Naive B cell (primary cell): ENCODE results near the gene FKBP5. TPM values are rescaled to one million over a fixed set of nuclear protein-coding genes. Genes with fewer than 3 reads are reported as not detected.
A peak's percentile ranks its signal among the peaks of the same experiment; 100 is the strongest.
"Not testable (repeated sequence)": the region's sequence is repeated elsewhere in the genome, so short reads cannot be mapped to it uniquely, and the experiment has no call there.

Source experiments
- ATAC-seq, 2 donors: fragments of 150-1000 bp; cut with Tn5 transposase; 2 replicates each; pipeline ENCODE4 v1.10.0; 2021; ENCODE audit warnings: low read depth in 2 of 2, mild to moderate bottlenecking in 2 of 2, moderate library complexity in 2 of 2
- DNase-seq: peaks from one replicate; pipeline ENCODE4 v3.0.0; 2022
- H3K27ac Mint-ChIP-seq, 6 donors: one replicate each; pipeline ENCODE4 v1.8.0; 2020 to 2022; ENCODE audit warnings: mild to moderate bottlenecking in 6 of 6, mixed read lengths in 6 of 6, moderate library complexity in 5 of 6, inconsistent platforms in 2 of 6
- H3K27me3 Mint-ChIP-seq, 3 donors: one replicate each; pipeline ENCODE4 v1.8.0; 2021 to 2022; ENCODE audit warnings: mixed read lengths in 3 of 3, mild to moderate bottlenecking in 1 of 3
- H3K36me3 Mint-ChIP-seq, 2 donors: one replicate each; pipeline ENCODE4 v1.8.0; 2020 to 2022; ENCODE audit warnings: mixed read lengths in 2 of 2, inconsistent platforms in 1 of 2, mild to moderate bottlenecking in 1 of 2
- H3K4me1 Mint-ChIP-seq, 3 donors: one replicate each; pipeline ENCODE4 v1.8.0; 2020 to 2022; ENCODE audit warnings: mixed read lengths in 3 of 3, inconsistent platforms in 1 of 3, mild to moderate bottlenecking in 1 of 3, moderate library complexity in 1 of 3
- H3K4me3 Mint-ChIP-seq, 8 donors: one replicate each; pipeline ENCODE4 v1.8.0; 2020 to 2022; ENCODE audit warnings: mild to moderate bottlenecking in 8 of 8, mixed read lengths in 8 of 8, moderate library complexity in 8 of 8, inconsistent platforms in 2 of 8
- H3K9me3 Mint-ChIP-seq, 7 donors: one replicate each; pipeline ENCODE4 v1.8.0; 2020 to 2022; ENCODE audit warnings: mixed read lengths in 7 of 7, mild to moderate bottlenecking in 5 of 7, inconsistent platforms in 2 of 7, moderate library complexity in 1 of 7
- polyA plus RNA-seq, 6 donors: library from polyadenylated mRNA; unstranded; fragments of 300-500 nt; fragmentation: Illumina TruSeq; gene quantifications; one replicate each; pipeline ENCODE4 v1.2.3, GENCODE V29; 2021; ENCODE audit warnings: low read depth in 6 of 6

The FKBP5 gene
- polyA plus RNA-seq, 6 donors from 2014 or later, result 6.7 to 80.8 (median 15.1) TPM

DNA sequence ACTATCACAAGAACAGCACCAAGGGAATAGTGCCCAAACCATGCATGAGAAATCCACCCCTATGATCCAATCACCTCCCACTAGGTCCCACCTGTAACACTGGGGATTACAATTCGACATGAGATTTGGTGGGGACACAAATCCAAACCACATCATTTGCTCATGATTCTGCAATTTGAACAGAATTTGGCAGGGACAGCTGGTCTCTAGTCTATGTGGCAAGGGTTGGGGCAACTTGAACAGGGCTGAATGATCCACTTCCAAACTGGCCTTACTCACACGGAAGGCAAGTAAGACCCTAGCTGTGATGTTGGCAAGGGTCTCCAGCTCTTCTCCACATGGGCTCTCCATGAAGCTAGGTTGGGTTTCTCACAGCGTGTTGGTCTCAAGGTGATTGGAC is 10.1 kb upstream of the FKBP5 start:
- H3K9me3 Mint-ChIP-seq, result peaks cover 0 to 5% (median 0%) of the 10 kb centered on the region in 7 donors
- ATAC-seq, result no peak
- H3K27ac Mint-ChIP-seq, result no peak overlapping the region

DNA sequence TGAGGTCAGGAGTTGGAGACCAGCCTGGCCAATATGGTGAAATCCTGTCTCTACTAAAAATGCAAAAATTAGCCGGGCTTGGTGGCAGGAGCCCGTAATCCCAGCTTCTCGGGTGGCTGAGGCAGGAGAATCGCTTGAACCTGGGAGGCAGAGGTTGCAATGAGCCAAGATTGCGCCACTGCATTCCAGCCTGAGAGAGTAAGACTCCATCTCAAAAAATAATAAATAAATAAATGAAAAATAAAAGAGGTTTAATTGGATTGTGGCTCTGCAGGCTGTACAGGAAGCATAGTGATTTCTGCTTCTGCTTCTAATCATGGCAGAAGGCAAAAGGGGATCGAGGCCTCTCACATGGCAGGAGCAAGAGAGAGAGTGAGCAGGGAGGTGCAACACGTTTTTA is 9.7 kb upstream of the FKBP5 start:
- ATAC-seq, DNase-seq, H3K27ac Mint-ChIP-seq, H3K4me1 Mint-ChIP-seq, H3K4me3 Mint-ChIP-seq, H3K36me3 Mint-ChIP-seq, H3K27me3 Mint-ChIP-seq, H3K9me3 Mint-ChIP-seq: not testable (repeated sequence)

More for the DNA sequence above, 10.1 kb upstream of the FKBP5 start:
- no peak for DNase-seq
- H3K4me1 Mint-ChIP-seq, result no peaks in the 10 kb centered on the region
- no peak overlapping the region for H3K4me3 Mint-ChIP-seq
- no peaks in the 10 kb centered on the region for H3K27me3 Mint-ChIP-seq
- H3K36me3 Mint-ChIP-seq, result no peaks in the 10 kb centered on the region

DNA sequence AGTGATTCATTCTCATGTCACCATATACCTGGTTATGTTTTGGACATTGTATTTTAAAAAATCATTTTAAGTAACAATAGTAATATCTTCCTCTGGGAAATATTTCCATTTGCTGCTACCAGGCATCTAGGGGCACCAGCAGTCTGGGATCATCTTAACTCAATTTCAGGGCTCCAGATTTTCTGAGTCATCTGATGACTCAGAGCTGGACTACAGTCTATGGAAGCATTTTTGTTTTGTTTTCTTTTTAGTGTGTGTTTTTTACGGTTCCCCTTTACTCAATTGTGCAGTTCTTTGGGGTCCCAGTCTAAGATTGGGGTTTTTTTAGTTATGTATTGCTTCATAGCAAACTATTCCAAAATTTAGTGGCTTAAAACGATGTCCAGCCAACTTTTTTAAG is 5.7 kb upstream of the FKBP5 start:
- Mint-ChIP-seq H3K4me1 (peaks cover 0 to 4% (median 3%) of the 10 kb centered on the region in 3 donors), H3K4me3 (no peak overlapping the region), H3K9me3 (no peaks in the 10 kb centered on the region), H3K36me3 (no peaks in the 10 kb centered on the region), H3K27me3 (no peaks in the 10 kb centered on the region), H3K27ac (no peak overlapping the region)
- no peak for DNase-seq
- no peak for ATAC-seq

DNA sequence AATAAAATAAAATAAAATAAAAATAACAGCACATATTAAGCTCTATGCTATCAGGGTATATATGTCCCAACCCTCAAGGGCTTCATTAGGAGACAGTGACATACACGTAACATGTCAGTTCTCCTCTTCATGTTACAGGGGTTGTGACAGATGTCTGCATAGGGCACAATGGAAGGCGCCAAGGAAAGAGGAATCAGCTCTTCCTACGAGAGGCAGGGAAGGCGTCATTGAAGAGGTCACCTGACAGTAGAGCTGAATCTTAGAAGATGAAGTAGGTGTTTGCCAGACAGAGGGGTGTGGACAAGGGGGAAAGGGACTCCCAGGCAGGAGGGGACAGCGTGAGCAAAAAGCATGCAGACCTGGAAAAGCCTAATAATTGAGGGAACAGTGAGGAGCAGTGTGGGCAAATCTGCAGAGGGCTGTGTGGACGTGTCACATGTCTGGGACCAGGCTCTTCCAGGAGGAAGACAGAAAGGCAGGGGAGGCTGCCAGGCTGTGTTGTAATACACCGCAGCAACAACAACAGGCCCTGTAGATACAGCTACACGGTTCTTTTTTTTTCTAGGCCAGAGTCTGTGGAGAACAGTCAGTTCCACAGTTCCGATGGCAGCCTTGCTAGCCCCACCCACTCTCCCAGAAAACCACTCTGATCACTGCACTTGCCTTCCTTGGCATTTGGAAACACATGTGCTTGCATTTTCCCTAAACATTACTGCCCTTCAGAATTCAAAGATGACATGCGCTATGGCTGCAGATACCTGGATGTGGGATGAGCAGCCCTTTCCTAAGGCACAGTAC is 2.5 kb upstream of the FKBP5 start:
- no peak for ATAC-seq
- Mint-ChIP-seq H3K4me1 (peaks cover 17 to 19% (median 18%) of the 10 kb centered on the region in 3 donors), H3K27me3 (no peaks in the 10 kb centered on the region), H3K4me3 (peak overlapping the region in 1 of 8 donors; percentile 54), H3K9me3 (no peaks in the 10 kb centered on the region), H3K36me3 (no peaks in the 10 kb centered on the region), H3K27ac (no peak overlapping the region)
- no peak for DNase-seq

DNA sequence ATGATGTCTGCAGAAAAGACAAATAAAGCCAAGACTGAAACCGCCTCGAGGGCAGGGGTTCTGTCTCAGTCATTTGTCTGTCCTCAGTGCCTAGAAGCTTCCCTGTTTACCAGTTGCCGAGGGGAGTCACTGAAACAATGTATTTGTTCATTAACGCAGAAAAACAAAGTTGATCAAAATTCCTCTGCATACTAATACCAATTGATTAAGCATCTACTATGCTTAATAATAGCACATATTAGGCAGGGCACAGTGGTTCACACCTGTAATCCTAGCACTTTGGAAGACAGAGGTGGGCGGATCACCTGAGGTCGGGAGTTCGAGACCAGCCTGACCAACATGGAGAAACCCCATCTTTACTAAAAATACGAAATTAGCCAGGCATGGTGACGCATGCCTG is 1.8 kb upstream of the FKBP5 start:
- Mint-ChIP-seq H3K27ac (no peak overlapping the region), H3K36me3 (no peaks in the 10 kb centered on the region), H3K4me3 (peak overlapping the region in 1 of 8 donors; percentile 79), H3K4me1 (peaks cover 17 to 19% (median 18%) of the 10 kb centered on the region in 3 donors), H3K9me3 (no peaks in the 10 kb centered on the region), H3K27me3 (no peaks in the 10 kb centered on the region)
- no peak for DNase-seq
- ATAC-seq, result no peak

DNA sequence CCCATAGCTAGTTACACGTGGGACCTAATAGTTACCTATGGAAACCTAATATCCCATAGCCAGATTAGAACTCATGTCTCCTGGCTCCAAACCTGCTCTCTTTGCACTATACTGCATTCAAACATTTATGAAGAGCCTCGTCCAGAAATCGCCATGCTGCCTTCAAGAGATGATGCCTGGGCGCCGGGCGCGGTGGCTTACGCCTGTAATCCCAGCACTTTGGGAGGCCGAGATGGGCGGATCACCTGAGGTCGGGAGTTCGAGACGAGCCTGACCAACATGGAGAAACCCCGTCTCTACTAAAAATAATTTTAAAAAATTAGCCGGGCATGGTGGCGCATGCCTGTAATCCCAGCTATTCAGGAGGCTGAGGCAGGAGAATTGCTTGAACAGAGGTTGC is 1.3 kb upstream of the FKBP5 start:
- DNase-seq, H3K27ac Mint-ChIP-seq, H3K9me3 Mint-ChIP-seq, H3K27me3 Mint-ChIP-seq, H3K36me3 Mint-ChIP-seq, ATAC-seq: not testable (repeated sequence)
- peak overlapping the region in 2 of 8 donors; percentile 29 to 79 for H3K4me3 Mint-ChIP-seq
- H3K4me1 Mint-ChIP-seq, result peaks cover 17 to 19% (median 18%) of the 10 kb centered on the region in 3 donors

DNA sequence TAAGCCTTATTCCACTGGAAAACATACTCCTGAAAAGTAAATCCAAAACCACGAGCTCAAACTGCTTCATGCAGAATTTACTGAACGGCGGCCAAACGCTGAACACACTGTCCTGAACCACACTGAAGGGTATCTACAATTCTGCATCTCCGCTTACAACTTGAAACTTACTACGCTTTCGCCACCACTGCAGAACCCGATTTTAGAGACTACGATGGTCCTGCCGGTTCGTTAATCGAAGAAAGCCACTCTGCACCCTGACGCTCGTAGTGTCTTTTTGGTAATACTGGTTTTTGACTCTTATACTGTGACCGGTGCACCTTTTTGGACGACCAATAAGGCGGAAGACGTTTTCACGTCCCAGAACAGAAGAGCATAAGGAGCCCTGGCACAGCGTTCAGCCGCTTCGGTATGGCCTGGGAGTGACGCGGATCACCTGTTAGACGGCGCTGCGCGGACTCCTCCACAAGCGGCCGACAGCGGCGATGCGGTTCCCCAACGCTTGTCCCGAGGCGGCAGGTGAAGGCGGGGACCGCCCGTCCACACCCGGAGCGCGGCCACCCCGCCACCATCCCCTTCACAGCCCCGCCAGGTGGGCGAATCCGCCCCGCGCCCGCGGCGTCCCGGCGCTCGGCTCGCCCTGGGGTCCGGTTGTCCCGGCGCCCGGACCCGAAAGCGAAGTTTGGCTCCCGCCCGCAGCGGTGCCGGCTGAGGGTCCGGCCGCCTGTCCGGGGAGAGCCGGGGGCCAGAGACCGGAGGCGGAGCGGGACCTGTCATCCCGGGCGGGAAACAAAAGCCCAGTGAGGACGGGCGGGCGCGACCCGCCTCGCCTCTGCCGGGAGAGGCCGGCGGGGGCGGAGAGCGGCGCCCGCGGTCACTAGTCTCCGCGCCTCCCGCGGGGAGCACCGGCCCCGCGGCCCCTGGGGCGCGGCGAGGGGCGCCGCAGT is 784 bp downstream of the FKBP5 start:
- no peaks in the 10 kb centered on the region for H3K27me3 Mint-ChIP-seq
- peak overlapping the region; percentile 65 to 89 (median 76) for H3K27ac Mint-ChIP-seq
- DNase-seq, result peak; percentile 48
- peak; percentile 52 to 57 for ATAC-seq
- H3K4me1 Mint-ChIP-seq, result peaks cover 17 to 19% (median 18%) of the 10 kb centered on the region in 3 donors
- H3K4me3 Mint-ChIP-seq, result peak overlapping the region; percentile 84 to 98 (median 95)
- no peaks in the 10 kb centered on the region for H3K9me3 Mint-ChIP-seq
- H3K36me3 Mint-ChIP-seq, result no peaks in the 10 kb centered on the region

DNA sequence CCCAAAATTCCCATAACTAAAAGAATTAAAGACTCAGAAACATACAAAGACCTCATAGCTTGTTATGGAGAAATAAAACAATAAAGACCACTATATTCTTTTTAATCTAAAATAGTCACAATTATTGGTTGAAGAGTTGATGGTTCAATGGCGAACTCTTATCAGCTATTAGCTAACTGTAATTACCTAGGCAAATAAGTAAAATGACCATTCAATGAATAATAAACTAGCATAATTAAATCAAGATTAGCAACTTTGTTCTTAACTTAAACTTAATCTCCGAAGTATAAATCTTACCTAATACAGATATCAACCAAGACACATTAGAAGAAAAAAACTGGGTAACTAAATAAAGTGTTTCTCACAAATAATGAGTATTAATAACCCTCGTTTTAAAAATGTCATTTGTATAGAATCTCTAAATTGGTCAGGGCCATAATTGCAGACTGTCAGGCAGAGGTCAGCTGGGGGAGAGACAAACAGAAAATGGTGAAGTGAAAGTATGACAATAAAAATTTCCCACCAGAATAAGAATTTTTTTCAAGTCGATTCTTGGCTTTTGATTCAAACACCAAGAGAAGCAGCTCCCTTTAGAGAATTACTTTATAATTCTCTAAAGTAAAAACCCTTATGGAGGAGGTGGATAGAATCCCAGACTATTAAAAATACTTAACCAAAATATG is 1.7 kb downstream of the FKBP5 start:
- peak; percentile 27 for DNase-seq
- ATAC-seq, result no peak
- Mint-ChIP-seq H3K27ac (peak overlapping the region in 2 of 6 donors; percentile 15 to 76), H3K4me3 (peak overlapping the region; percentile 84 to 98 (median 95)), H3K4me1 (peaks cover 17 to 21% (median 18%) of the 10 kb centered on the region in 3 donors), H3K9me3 (no peaks in the 10 kb centered on the region), H3K27me3 (no peaks in the 10 kb centered on the region), H3K36me3 (no peaks in the 10 kb centered on the region)

DNA sequence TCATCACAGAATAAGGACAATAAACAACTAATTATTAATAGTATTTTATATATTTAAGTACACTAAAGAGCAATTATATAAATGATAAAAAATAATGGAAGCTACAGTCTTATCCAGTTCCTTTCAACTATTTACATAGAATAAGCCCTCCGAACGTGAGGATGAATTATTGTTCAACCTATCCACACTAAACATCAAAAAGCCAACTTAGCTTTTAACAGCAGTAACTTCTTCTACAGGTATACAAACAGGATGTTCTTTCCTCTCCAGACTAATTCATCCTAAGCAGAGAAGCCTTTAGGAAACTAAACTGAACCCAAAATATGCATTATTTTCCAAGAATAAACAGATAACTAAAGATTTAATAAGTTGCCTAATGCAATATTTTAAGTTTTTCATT is 2.3 kb downstream of the FKBP5 start:
- DNase-seq, result no peak
- ATAC-seq, result no peak
- no peaks in the 10 kb centered on the region for H3K27me3 Mint-ChIP-seq
- no peak overlapping the region for H3K4me3 Mint-ChIP-seq
- H3K9me3 Mint-ChIP-seq, result no peaks in the 10 kb centered on the region
- H3K27ac Mint-ChIP-seq, result no peak overlapping the region
- H3K4me1 Mint-ChIP-seq, result peaks cover 17 to 21% (median 18%) of the 10 kb centered on the region in 3 donors
- no peaks in the 10 kb centered on the region for H3K36me3 Mint-ChIP-seq

DNA sequence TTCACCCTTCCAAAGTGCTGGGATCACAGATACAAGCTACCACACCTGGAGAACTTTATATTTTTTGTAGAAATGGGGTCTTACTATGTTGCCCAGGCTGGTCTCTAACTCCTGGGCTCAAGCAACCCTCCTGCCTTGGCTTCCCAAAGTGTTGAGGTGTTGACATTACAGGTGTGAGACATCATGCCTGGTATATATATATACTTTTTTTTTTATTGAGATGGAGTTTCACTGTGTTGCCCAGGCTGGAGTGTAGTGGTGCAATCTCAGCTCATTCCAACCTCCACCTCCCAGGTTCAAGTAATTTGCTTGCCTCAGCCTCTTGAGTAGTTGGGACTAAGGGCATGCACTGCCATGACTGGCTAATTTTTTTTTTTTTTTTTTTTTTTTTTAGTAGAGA is 5.4 kb downstream of the FKBP5 start:
- ATAC-seq (no peak), DNase-seq (no peak)
- no peaks in the 10 kb centered on the region for H3K36me3 Mint-ChIP-seq
- no peaks in the 10 kb centered on the region for H3K27me3 Mint-ChIP-seq
- H3K4me1 Mint-ChIP-seq, result peaks cover 9 to 12% (median 11%) of the 10 kb centered on the region in 3 donors
- no peak overlapping the region for H3K27ac Mint-ChIP-seq
- H3K9me3 Mint-ChIP-seq, result no peaks in the 10 kb centered on the region
- H3K4me3 Mint-ChIP-seq, result no peak overlapping the region

DNA sequence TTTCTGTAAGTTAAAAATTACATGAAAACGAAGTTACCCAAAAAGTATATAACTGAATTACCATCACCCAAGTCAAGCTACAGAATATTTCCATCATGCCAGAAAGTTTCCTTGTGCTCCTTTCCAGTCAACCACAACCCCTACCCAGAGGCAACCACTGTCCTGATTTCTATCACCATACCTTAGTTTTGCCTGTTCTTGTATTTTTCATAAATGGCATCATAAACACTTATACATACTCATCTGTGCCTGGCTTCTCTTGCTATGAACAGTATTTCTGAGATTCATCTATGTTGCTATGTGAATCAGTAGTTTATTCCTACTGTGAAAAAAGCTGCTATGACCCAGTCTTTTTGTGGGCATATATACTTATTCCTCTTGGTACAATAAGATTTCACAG is 7.4 kb downstream of the FKBP5 start:
- ATAC-seq (no peak), DNase-seq (no peak)
- no peaks in the 10 kb centered on the region for H3K9me3 Mint-ChIP-seq
- H3K36me3 Mint-ChIP-seq, result no peaks in the 10 kb centered on the region
- peak overlapping the region in 1 of 6 donors; percentile 2 for H3K27ac Mint-ChIP-seq
- no peak overlapping the region for H3K4me3 Mint-ChIP-seq
- peaks cover 0 to 6% (median 2%) of the 10 kb centered on the region in 3 donors for H3K4me1 Mint-ChIP-seq
- no peaks in the 10 kb centered on the region for H3K27me3 Mint-ChIP-seq

DNA sequence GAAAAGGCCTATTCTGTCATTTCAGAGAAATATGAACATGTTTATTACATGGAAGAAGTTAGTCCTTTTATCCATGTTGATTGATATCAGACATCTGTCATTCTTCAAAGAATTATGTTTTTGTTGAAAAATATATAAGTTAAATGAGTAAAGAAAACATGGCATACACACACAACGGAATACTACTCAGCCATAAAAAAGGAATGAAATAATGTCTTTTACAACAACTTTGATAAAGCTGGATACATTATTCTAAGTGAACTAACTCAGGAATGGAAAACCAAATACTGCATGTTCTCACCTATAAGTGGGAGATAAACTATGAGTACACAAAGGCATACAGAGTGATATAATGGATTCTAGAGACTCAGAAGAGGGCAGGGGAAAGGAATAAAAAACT is 9.3 kb downstream of the FKBP5 start:
- DNase-seq, result no peak
- Mint-ChIP-seq H3K27me3 (no peaks in the 10 kb centered on the region), H3K9me3 (no peaks in the 10 kb centered on the region), H3K4me1 (peaks cover 0 to 6% (median 3%) of the 10 kb centered on the region in 3 donors), H3K36me3 (no peaks in the 10 kb centered on the region), H3K27ac (no peak overlapping the region), H3K4me3 (no peak overlapping the region)
- ATAC-seq, result no peak

DNA sequence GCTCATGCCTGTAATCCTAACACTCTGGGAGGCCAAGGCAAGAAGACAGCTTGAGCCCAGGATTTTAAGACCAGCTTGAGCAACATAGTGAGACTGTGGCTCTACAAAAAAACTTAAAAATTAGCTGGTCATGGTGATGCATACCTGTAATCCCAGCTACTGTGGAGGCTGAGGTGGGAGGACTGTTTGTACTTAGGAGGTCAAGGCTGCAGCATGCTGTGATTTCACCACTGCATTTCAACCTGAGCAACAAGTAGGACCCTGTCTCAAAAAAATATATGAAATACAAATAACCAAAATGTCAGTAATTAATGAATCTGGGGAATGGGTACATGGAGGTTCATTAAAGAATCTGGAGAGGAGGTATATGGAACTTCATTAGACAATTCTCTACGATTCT is 9.9 kb downstream of the FKBP5 start:
- H3K27ac Mint-ChIP-seq, result no peak overlapping the region
- H3K9me3 Mint-ChIP-seq, result no peaks in the 10 kb centered on the region
- no peak for DNase-seq
- H3K36me3 Mint-ChIP-seq, result no peaks in the 10 kb centered on the region
- no peak overlapping the region for H3K4me3 Mint-ChIP-seq
- no peaks in the 10 kb centered on the region for H3K27me3 Mint-ChIP-seq
- no peak for ATAC-seq
- H3K4me1 Mint-ChIP-seq, result peaks cover 3 to 9% (median 5%) of the 10 kb centered on the region in 3 donors
